H1 (cell line): Measurements from ENCODE around the gene RXRA. TPM values are rescaled to one million over a fixed set of nuclear protein-coding genes. Genes with fewer than 3 reads are reported as not detected.
A peak's percentile ranks its signal among the peaks of the same experiment; 100 is the strongest.

Experiments used
- CTCF ChIA-PET: fragments of 300-600 bp; sonication (Branson Sonifier 250); formaldehyde crosslinking; loops from one replicate; lab custom pipeline; 2021; ENCODE audit not compliant: partially characterized antibody; lab: Charles Lee
- POLR2A ChIA-PET: fragments of 300-600 bp; sonication (Branson Sonifier 250); formaldehyde crosslinking; loops from one replicate; lab custom pipeline; 2021; ENCODE audit warnings: inconsistent platforms; ENCODE audit not compliant: partially characterized antibody; lab: Charles Lee
- DNase-seq, 2 experiments: peaks; one replicate each; pipeline versions ENCODE4 v3.0.0 to v3.0.0-alpha.2; 2010 to 2022; ENCODE audit warnings: low spot score in 2 of 2, low read depth in 1 of 2, mixed read lengths in 1 of 2
- FAIRE-seq: peaks from 2 replicates; lab custom pipeline; 2011; peaks lifted over from hg19 to GRCh38; lab: Jason Lieb, UNC
- H2AFZ ChIP-seq: 2 replicates; pipeline ENCODE4 v1.8.1; 2012; ENCODE audit warnings: low read length, inconsistent platforms
- H2AK5ac ChIP-seq: 2 replicates; pipeline ENCODE4 v1.6.1; 2013; ENCODE audit warnings: low read depth, low read length
- H2BK120ac ChIP-seq: replicated peaks from 2 replicates; pipeline ENCODE3; 2013; ENCODE audit warnings: low read depth, low read length, inconsistent platforms
- H2BK12ac ChIP-seq: 2 replicates; pipeline ENCODE4 v1.6.1; 2013; ENCODE audit warnings: low read depth, low read length
- H2BK15ac ChIP-seq: 2 replicates; pipeline ENCODE4 v1.6.1; 2013; ENCODE audit warnings: low read length
- H2BK20ac ChIP-seq: 2 replicates; pipeline ENCODE4 v1.6.1; 2013; ENCODE audit warnings: low read length
- H2BK5ac ChIP-seq: 2 replicates; pipeline ENCODE4 v1.6.1; 2013; ENCODE audit warnings: low read depth, low read length
- H3K14ac ChIP-seq: 2 replicates; pipeline ENCODE4 v1.6.1; 2013; ENCODE audit warnings: inconsistent platforms; ENCODE audit not compliant: insufficient read length
- H3K18ac ChIP-seq: 2 replicates; pipeline ENCODE4 v1.6.1; 2013; ENCODE audit warnings: low read length; ENCODE audit errors: extremely low read depth
- H3K23ac ChIP-seq: 2 replicates; pipeline ENCODE4 v1.6.1; 2013; ENCODE audit warnings: inconsistent platforms; ENCODE audit not compliant: insufficient read length
- H3K23me2 ChIP-seq: 2 replicates; pipeline ENCODE4 v1.6.1; 2013; ENCODE audit warnings: low read depth, low read length
- H3K27ac ChIP-seq: 2 replicates; pipeline ENCODE4 v1.6.1; 2011; ENCODE audit warnings: low read depth, low read length, inconsistent platforms
- H3K27me3 ChIP-seq, 4 experiments: replicated peaks in 1 of 4; 1 replicate in 1 of 4; 2 replicates in 3 of 4; pipeline versions ENCODE4 v1.6.1 to v1.8.1; 2011 to 2013; ENCODE audit warnings: low read length in 3 of 4, mild to moderate bottlenecking in 3 of 4, inconsistent platforms in 2 of 4, mixed read lengths in 2 of 4, moderate library complexity in 1 of 4; ENCODE audit not compliant: control insufficient read depth in 3 of 4, insufficient read depth in 3 of 4; ENCODE audit errors: extremely low read depth in 1 of 4
- H3K36me3 ChIP-seq, 4 experiments: 2 replicates each; pipeline versions ENCODE4 v1.6.1 to v1.8.1; 2011 to 2013; ENCODE audit warnings: mild to moderate bottlenecking in 4 of 4, low read length in 3 of 4, moderate library complexity in 2 of 4, control low read depth in 1 of 4, inconsistent platforms in 1 of 4; ENCODE audit not compliant: insufficient read depth in 4 of 4, control insufficient read depth in 2 of 4
- H3K4ac ChIP-seq: replicated peaks from 2 replicates; pipeline ENCODE3; 2013; ENCODE audit warnings: low read length, low read depth, mixed read lengths, inconsistent platforms; ENCODE audit not compliant: insufficient read length
- H3K4me1 ChIP-seq, 4 experiments: replicated peaks in 1 of 4; 1 replicate in 1 of 4; 2 replicates in 3 of 4; pipeline versions ENCODE4 v1.6.1 to v1.8.1; 2011 to 2013; ENCODE audit warnings: low read length in 3 of 4, inconsistent platforms in 2 of 4, mixed read lengths in 1 of 4; ENCODE audit not compliant: insufficient read depth in 4 of 4, control insufficient read depth in 3 of 4
- H3K4me2 ChIP-seq, 2 experiments: 2 replicates each; pipeline versions ENCODE4 v1.6.1 to v1.8.1; 2011 to 2013; ENCODE audit warnings: low read depth in 2 of 2, low read length in 2 of 2, control low read depth in 1 of 2, inconsistent platforms in 1 of 2, mild to moderate bottlenecking in 1 of 2; ENCODE audit not compliant: insufficient read depth in 1 of 2
- H3K4me3 ChIP-seq, 4 experiments: fragments of 200-600, 300-600 bp in 1 of 4; sonication (generic), shearing (Covaris generic), sonication (Bioruptor Twin) in 1 of 4; 2 replicates each; pipeline versions ENCODE4 v1.5.1 to v1.8.1; 2011 to 2016; ENCODE audit warnings: low read length in 4 of 4, low read depth in 3 of 4, control low read depth in 2 of 4, inconsistent platforms in 2 of 4, mild to moderate bottlenecking in 2 of 4, mixed read lengths in 1 of 4, moderate library complexity in 1 of 4; ENCODE audit not compliant: insufficient read depth in 2 of 4; ENCODE audit errors: extremely low read depth in 1 of 4
- H3K56ac ChIP-seq: replicated peaks from 2 replicates; pipeline ENCODE3; 2013; ENCODE audit warnings: low read depth, mild to moderate bottlenecking, mixed read lengths, low read length, inconsistent platforms; ENCODE audit not compliant: insufficient read length
- H3K79me1 ChIP-seq: 2 replicates; pipeline ENCODE4 v1.6.1; 2013; ENCODE audit warnings: low read depth, low read length, control low read depth
- H3K79me2 ChIP-seq, 2 experiments: 2 replicates each; pipeline versions ENCODE4 v1.6.1 to v1.8.1; 2012 to 2013; ENCODE audit warnings: low read length in 2 of 2, mild to moderate bottlenecking in 2 of 2, inconsistent platforms in 1 of 2; ENCODE audit not compliant: insufficient read depth in 2 of 2, control insufficient read depth in 1 of 2
- H3K9ac ChIP-seq, 4 experiments: replicated peaks in 1 of 4; 1 replicate in 1 of 4; 2 replicates in 3 of 4; pipeline versions ENCODE4 v1.6.1 to v1.8.1; 2011 to 2013; ENCODE audit warnings: low read depth in 3 of 4, low read length in 3 of 4, control low read depth in 2 of 4, mild to moderate bottlenecking in 2 of 4, moderate library complexity in 2 of 4, inconsistent platforms in 1 of 4; ENCODE audit errors: extremely low read depth in 1 of 4
- H3K9me3 ChIP-seq, 2 experiments: 2 replicates each; pipeline versions ENCODE4 v1.6.1 to v1.8.1; 2012 to 2013; ENCODE audit warnings: mild to moderate bottlenecking in 2 of 2, moderate library complexity in 2 of 2, control low read depth in 1 of 2, inconsistent platforms in 1 of 2, low read depth in 1 of 2, low read length in 1 of 2, mixed read lengths in 1 of 2; ENCODE audit not compliant: insufficient read depth in 2 of 2
- H4K20me1 ChIP-seq, 2 experiments: replicated peaks in 1 of 2; 2 replicates each; pipeline versions ENCODE3 to v1.8.1; 2011 to 2013; ENCODE audit warnings: inconsistent platforms in 2 of 2, low read length in 2 of 2, mild to moderate bottlenecking in 1 of 2; ENCODE audit not compliant: insufficient read depth in 2 of 2, control insufficient read depth in 1 of 2
- H4K5ac ChIP-seq: 2 replicates; pipeline ENCODE4 v1.6.1; 2013; ENCODE audit warnings: low read length, low read depth, mixed read lengths, inconsistent platforms; ENCODE audit not compliant: insufficient read length
- H4K8ac ChIP-seq: 2 replicates; pipeline ENCODE4 v1.8.0; 2013; ENCODE audit warnings: mild to moderate bottlenecking, moderate library complexity, low read length, inconsistent platforms; ENCODE audit not compliant: insufficient read depth; ENCODE audit errors: extremely low read depth
- H4K91ac ChIP-seq: replicated peaks from 2 replicates; pipeline ENCODE3; 2013; ENCODE audit warnings: low read length, mixed read lengths, inconsistent platforms; ENCODE audit not compliant: insufficient read length
- BACH1 ChIP-seq: IDR thresholded peaks from 2 replicates; pipeline ENCODE4 v1.6.1; 2012; ENCODE audit warnings: low read length, improper control_type of control experiment
- CHD2 ChIP-seq: IDR thresholded peaks from 2 replicates; pipeline ENCODE4 v1.6.1; 2012; ENCODE audit warnings: low read length, improper control_type of control experiment
- E2F6 ChIP-seq: IDR thresholded peaks from 2 replicates; pipeline ENCODE4 v1.6.1; 2012; ENCODE audit warnings: inconsistent platforms
- JUN ChIP-seq: IDR thresholded peaks from 2 replicates; pipeline ENCODE4 v1.6.1; 2011; ENCODE audit warnings: low read depth, mild to moderate bottlenecking, improper control_type of control experiment, low read length
- POU5F1 ChIP-seq: IDR thresholded peaks from 2 replicates; pipeline ENCODE4 v1.6.1; 2011; ENCODE audit warnings: low read depth, mild to moderate bottlenecking, low read length, moderate library complexity
- WGBS, 2 experiments: shearing (Covaris generic) in 1 of 2; methylation state at CpG; one replicate each; pipeline versions ENCODE4 v1.1.6 to v1.1.7; 2013 to 2015; ENCODE audit warnings: low lambda C conversion rate in 2 of 2, mixed read lengths in 2 of 2, inconsistent platforms in 1 of 2, low coverage in 1 of 2, missing lambda C conversion rate in 1 of 2; ENCODE audit not compliant: insufficient replicate concordance in 2 of 2, insufficient coverage in 1 of 2, insufficient read length in 1 of 2; ENCODE audit errors: extremely low coverage in 1 of 2, missing lambda C conversion rate in 1 of 2; 5-methylcytosine and 5-hydroxymethylcytosine counted together
- polyA plus RNA-seq, 7 experiments: library from polyadenylated mRNA; depleted of rRNA in 3 of 7; stranded (reverse) in 5 of 7; unstranded in 2 of 7; fragments of >200 nt in 5 of 7; fragments of 200-250 nt in 2 of 7; gene quantifications; 1 replicate in 5 of 7; 2 replicates in 1 of 7; 4 replicates in 1 of 7; pipeline versions ENCODE4 v1.2.1 to v1.2.3, GENCODE V29; 2011 to 2013; ENCODE audit warnings: missing spikeins in 2 of 7, mixed read lengths in 2 of 7
- total RNA-seq: library from RNA; stranded (reverse); fragmentation: NEBNext Ultra II Directional; extraction: Animal tissue kit (Norgen Biotek cat#: 25700); gene quantifications from 2 replicates; pipeline ENCODE4 v1.2.1, GENCODE V29; 2021

Gene RXRA
- total and polyA plus RNA-seq, 2 of the 8 experiments (the other 6 are each of a cell fraction or from before 2014, with no cell fraction given): 9.8 to 29.4 TPM

GRCh38 chr9:134347996-134348395 is 21.7 kb downstream of the RXRA start:
- no peak for FAIRE-seq
- TF ChIP-seq BACH1: no peak
- TF ChIP-seq POU5F1: no peak
- no peak for TF ChIP-seq CHD2
- no peak for TF ChIP-seq JUN
- TF ChIP-seq E2F6: peak; percentile 17; the same call in 1 of the 2 replicates

More at GRCh38 chr9:134347996-134348395, 21.7 kb downstream of the RXRA start:
- Histone ChIP-seq H3K79me2 (peaks cover 0 to 79% of the 10 kb centered on the region in 2 experiments; a peak in 2 of 4 replicates), H3K9ac (no peak overlapping the region), H2BK5ac (0 out of 2 replicates have a peak overlapping the region, but pooled peaks have one; percentile 9), H3K4me2 (no peak overlapping the region), H3K56ac (no peak overlapping the region), H3K9me3 (no peaks in the 10 kb centered on the region), H3K23me2 (no peaks in the 10 kb centered on the region), H2BK15ac (no peak overlapping the region), H3K27ac (no peak overlapping the region), H2BK12ac (no peak overlapping the region), H4K91ac (no peak overlapping the region), H4K20me1 (peaks cover 17 to 52% of the 10 kb centered on the region in 2 experiments), H3K4me3 (no peak overlapping the region), H4K8ac (peak overlapping the region; percentile 51; the same call in 1 of the 2 replicates), H3K36me3 (no peaks in the 10 kb centered on the region), H3K23ac (no peak overlapping the region), H3K4ac (no peak overlapping the region), H3K79me1 (peaks cover 43% of the 10 kb centered on the region), H3K27me3 (no peaks in the 10 kb centered on the region), H2AFZ (no peak overlapping the region), H2BK20ac (no peak overlapping the region), H2BK120ac (no peak overlapping the region), H4K5ac (no peak overlapping the region), H2AK5ac (no peak overlapping the region), H3K4me1 (peaks cover 0 to 12% (median 3%) of the 10 kb centered on the region in 4 experiments; a peak in 5 of 7 replicates), H3K18ac (no peak overlapping the region), H3K14ac (no peak overlapping the region)
- ChIA-PET CTCF (interaction anchor here (0.7 to 3.7 kb wide), 4 partner anchors 14 to 111 kb away, joined by 3 to 11 read pairs (median 3); no protein-coding TSS in a partner anchor), POLR2A (interaction anchor here (0.9 kb wide), 1 partner anchor 64 kb away, joined by 3 read pairs; no protein-coding TSS in a partner anchor)
- WGBS, 2 experiments: 95% methylated on average over 10 of the region's 10 CpGs; no CpG with 5 or more reads in 1 of the 2 experiments
- no peak for DNase-seq
